Measurements from ENCODE around the gene TPRN.

The TPRN gene

DNA sequence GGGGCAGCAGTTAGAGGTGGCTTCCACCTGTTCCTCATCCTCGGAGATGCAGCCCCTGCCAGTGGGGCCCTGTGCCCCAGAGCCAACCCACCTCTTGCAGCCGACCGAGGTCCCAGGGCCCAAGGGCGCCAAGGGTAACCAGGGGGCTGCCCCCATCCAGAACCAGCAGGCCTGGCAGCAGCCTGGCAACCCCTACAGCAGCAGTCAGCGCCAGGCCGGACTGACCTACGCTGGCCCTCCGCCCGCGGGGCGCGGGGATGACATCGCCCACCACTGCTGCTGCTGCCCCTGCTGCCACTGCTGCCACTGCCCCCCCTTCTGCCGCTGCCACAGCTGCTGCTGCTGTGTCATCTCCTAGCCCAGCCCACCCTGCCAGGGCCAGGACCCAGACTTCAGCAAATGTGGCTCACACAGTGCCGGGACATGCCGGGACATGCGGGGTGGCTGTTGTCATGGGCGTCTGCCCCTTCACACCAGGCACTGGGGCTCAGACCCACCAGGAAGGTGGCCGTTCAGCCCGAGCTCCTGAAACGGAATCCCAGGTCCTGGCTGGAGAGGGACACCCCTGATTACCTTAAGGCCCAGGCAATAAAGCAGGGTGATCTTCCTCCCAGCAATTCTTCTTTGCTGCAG lies 25.3 kb upstream of the TPRN start:
- no peak for DNase-seq (ENCODE audit: low read depth)

DNA sequence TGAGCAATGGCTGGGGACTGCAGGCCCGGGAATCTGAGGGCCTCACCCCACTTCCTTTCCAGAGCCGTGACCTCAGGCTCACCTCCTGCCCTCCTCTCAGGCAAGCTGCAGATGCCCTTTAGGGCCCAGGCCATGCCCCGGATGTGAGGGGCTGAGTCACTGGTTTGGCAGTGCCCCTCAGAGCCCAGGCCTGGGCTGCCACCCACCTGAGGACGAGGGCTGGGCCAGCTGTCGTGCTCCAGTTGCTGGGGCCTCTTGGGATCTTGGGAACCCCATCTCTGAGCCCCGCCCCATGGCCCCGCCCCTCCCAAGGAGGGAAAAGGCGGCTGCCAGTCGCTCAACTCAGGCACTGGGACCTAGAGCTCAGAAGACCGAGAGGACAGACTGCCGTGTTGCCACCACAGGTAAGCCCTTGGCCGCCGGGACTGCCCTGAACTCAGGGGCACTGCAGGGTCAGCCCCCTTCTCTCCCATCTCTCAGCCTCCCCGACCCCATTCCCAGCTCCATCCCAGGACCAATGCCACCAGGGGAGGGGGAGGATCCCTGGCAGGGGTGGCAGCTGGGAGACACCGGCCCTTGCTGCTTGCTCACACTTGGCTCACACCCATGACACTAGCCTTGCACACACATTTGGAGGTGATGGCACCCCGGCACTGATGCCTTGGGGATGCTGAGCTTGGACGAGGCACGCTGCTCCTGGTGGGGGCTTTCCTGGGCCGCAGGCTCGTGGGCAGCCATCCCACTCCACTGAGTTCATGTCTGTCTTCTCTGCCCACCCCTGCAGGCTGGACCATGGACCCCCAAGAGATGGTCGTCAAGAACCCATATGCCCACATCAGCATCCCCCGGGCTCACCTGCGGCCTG lies 24.5 kb upstream of the TPRN start, which contains the start of gene CYSRT1:
Gene CYSRT1 (plus strand): TSS at position 345 of the 865 bp plus-strand sequence. CDS start 448 bp downstream, at position 793.
- DNase-seq (ENCODE audit: low read depth), result no peak

DNA sequence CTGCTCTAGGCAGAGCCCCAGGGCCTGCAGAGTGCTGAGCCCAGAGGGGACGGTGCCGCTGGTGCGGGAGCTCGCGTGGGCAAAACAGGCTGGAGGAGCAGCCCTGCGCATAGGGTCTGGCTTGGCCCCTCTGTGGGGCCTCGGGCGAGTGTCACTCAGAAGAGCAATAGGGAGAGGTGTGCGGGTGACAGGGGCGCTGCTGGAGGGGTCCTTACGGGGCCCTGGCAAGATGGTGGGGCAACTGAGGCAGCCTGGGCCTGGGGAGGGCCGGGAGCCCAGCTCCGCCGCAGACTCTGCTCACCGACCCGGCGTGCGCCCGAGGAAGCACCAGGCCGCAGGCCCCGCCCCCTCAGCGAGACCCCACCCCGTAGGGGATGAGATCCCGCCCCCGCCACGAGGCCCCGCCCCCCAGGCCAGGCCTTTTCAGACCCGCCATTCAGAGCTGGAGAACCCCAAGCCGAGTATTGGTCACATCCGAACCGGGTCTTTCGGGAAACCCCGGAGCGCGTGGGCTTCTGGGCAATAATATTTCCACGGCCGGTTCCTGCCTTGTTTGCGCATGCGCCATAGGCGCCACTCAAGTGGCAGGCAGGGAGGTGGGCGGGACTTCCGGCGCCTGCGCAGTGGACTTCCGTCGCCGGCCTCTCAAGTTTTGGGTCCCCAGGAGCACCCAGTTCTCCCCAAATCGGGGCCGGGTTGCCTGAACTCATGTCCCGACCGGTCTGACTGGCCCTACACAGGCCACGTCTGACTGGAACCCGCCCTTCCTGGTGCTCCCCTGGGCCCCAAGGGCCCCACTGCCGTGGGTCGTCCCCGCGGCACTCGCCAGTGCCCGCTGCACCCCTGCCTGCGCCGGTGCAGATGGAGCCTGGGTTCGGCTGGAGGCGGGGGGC lies 22.8 kb upstream of the TPRN start:
- DNase-seq (ENCODE audit: low read depth), result peak; percentile 99

DNA sequence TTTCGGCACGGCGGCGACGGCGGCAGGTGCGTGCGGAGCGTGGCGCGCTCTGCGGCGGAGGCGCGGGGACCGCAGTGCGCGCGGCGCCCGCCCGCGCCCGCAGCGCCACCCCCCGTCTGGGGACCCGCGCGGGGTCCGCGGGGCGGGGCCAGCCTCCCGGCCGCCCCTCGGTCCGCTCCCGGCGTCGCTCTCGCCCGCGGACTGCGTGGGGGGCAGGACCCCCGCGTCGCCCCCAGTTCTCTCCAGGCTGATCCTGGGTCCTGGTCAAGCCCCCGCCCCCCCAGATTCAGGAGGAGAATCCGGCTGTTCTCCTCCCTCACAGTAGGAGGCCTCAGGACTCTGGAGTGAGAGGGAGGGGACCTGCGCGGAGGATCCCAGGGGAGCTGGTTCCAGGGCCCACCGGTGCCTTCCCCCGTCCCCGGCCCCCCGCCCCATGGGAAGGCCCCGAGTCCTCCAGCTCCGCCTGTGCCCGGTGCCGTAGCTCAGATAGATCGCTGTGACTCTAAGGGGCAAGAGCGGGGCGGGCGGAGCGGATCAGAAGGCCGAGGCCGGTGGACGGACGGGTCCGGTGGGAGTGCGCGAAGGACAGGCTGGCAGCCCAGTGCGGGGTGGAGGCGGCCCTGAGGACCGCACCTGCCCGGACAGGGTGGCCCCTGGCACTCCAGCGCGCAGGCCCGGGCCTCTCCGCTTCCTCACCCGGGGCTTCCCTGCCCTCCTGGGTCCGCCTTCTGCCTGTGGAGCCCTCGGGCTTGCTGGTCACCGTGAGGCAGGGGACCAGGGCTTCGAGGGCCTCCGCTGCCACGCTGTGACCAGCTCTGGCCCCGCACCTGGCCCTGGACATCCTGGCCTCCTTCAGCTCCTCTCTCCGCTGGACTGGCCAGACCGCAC lies 21.9 kb upstream of the TPRN start, which contains the start of gene RNF208:
Gene RNF208 (minus strand): TSS at position 51 of the 888 bp plus-strand sequence. CDS start 1,028 bp downstream, outside the sequence.
- no peak for DNase-seq (ENCODE audit: low read depth)

DNA sequence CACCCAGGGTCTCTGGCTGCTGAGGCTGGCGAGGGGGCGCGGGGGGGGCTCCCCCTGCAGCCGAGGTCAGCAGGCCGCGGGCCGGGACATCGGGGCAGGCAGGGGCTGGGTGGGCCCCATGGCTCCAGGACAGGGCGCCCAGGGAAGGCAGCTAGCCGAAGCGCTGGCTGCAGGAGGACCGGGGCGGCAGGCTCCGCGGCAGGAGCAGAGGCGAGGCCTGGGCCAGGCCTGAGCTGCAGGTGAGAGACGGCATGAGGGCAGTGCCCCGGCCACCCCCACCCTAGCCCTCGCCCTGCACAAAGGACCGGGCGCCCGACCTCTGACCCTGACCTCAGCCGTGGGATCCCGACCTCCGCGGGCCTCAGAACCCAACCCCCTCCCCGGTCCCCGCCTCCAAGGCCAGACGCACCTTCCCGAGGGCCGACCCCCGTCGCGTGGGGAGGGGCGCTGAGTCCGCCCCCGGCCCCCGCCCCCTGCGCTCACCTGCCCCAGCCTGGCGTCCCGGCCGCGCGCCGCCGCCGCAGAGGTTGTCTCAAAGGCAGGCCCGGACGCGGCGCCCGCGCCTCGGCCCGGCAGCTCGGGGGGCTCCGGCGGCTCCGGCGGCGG lies 21.1 kb upstream of the TPRN start:
- no peak for DNase-seq (ENCODE audit: low read depth)

DNA sequence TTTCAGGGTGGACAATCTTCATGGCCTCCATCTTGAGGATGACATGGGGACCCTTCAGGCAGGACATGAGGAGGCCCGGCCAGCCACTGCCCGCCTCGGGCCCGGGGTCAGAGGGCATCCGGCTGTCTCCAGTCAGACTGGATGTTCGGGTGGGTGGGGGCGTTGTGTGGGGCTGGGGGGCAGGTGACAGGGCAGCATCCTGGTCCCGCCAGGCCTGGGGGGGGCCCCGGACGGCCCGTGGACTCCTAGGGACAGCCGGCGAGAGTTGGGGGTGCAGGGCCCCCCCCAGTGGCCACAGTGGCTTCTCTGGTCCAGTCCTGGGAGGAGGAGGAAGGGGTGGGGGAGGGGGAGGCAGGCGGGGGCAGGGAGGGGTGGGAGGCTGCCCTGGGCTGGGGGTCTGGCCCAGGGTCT lies 20.6 kb upstream of the TPRN start:
- no peak for DNase-seq (ENCODE audit: low read depth)

DNA sequence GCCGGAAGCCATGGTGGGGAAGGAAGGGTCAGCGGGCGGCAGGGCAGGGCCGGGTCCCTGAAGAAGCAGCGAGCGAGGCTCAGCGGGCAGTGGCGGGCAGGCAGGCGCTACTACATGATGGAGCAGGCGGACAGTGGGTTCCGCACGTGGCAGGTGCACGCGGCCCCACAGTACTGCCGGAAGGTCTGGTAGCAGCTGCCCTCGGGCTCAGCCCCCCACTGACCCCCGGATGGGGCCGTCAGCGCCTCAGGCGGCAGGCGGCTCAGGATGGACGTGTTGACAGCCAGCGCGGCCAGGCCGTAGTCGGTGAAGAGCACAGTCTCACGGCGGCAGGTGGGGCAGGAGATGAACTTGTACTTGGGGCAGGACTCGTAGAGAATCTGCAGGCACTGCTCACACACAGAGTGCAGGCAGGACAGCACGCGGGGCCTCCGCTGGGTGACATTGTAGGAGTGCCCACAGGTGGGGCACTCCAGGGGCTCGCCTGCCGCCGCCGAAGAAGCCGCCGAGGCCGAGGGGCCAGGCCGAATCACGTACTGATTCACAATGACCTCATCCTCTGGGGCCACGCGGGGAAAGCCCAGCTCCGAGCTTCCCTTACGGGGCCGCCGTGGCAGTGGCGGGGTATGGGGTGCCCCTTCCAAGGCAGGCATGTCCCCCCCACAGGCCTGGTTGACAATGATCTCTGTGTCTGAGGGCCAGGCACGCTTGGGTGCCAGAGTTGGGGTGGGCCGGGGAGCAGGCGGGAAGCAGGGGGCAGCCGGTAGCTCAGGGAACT lies 20.0 kb upstream of the TPRN start:
- DNase-seq (ENCODE audit: low read depth), result no peak

DNA sequence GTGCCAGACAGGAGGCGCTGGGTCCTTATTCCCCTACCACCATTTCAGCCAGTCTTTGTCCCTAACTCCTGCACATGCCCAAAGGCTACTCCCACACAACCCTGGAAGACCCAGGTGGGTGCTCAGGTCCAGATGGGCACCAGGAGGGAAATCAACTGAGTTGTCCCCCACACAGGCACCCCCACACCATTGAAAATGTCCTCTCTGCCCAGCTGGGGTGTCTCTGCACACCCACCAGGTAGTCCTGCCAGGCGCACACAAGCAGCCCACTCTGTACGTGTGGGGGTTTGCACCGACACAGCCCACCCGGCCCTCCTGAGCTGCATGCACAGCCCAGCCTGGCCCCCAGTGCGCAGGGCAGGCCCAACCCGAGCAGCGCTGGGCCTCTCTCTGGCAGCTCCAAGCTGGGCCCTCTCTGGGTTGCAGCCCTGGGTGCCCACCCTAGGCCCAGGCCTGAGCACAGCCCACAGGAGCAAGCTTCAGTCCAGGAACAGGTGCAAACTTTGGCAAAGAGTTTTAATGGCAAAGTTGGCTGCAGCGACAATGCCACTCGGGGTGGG lies 19.3 kb upstream of the TPRN start:
- no peak for DNase-seq (ENCODE audit: low read depth)

DNA sequence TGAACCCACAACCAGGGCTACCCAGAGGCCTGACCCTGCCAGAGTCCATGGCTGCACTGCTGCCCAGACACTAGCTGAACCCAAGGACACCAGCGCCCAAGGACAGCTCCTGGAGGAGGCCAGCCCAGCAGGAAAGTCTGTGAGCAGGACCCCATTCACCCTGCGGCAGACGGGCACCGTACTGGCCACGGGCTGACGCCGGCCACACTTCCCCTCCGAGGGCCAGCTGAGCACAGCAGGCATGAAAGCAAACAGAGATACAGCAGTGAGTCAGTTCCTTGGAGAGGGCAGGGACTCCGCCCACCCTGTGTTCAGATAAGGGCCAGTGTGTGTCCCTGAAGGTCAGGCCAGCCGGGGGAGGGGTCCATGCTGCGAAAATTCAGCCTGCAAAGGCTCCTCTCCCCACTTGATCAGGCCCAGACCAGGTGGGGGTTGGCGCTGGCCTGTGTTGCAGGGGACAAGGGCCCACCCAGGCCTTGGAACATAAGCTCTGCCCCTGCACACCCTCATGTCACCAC lies 18.3 kb upstream of the TPRN start:
- no peak for DNase-seq (ENCODE audit: low read depth)

DNA sequence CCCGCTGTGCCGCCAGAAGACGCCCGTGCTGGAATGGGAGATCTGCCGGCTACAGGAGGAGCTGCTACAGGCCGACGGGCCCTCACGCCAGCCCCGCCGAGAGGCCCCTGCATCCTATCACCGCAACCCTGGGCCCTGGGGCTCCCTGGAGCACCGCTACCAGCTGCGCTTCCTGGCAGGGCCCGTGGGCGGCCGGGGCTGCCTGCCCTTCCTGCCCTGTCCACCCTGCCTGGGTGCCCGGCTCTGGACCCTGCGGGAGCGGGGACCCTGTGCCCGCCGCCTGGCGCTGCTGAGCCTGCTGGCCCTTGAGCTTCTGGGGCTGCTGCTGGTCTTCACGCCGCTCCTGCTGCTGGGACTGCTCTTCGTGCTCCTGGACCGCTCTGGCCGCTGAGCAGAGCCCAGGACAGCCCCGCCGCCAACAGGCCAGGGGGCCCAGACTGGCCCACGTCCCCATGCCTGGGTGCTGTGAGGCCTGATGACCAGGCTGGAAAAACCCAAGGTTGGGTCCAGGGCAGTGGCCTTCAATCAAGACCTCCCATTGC lies 17.7 kb upstream of the TPRN start:
- no peak for DNase-seq (ENCODE audit: low read depth)

DNA sequence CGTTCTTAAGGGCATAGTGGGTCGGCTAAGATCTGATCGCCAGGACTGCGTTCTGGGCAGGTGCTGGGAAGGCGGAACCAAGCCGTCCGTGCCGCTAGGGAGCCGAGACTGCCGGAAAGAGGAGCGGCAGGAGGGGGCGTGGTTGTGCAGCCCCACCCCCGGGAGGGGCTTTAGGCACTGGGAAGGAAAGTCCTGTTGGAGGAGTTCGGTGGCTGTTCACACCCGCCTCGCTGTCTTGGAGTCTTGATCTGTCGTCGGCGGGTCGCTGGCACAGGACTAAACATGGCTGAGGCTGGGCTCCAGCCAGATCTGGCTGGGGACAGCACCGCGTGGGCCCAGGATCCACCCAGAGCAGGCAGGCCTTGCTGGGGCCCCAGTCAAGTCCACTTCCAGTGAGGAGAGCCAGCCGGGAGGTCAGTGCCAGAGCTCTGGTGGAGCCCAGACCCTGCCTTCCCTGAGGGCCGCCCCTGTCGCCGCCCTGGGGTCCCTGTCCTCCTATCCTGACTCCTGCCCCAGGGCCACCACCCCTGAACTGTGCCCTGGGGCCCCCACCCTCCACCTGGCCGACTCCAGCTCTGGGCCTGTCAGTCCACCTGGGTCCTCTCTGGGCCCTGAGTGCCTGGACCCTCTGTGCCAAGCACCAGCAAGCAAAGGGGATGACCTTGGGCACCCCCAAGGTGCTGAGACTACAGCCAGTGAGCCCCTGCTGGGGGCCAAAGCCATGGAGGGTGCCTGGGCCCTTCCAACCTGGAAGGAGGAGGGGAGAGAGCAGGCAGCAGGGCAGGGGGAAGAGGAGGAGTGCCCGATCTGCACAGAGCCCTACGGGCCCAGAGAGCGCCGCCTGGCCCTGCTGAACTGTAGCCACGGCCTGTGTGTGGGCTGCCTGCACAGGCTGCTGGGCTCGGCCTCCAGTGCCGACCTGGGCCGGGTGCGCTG lies 17.0 kb upstream of the TPRN start:
- DNase-seq (ENCODE audit: low read depth), result no peak

DNA sequence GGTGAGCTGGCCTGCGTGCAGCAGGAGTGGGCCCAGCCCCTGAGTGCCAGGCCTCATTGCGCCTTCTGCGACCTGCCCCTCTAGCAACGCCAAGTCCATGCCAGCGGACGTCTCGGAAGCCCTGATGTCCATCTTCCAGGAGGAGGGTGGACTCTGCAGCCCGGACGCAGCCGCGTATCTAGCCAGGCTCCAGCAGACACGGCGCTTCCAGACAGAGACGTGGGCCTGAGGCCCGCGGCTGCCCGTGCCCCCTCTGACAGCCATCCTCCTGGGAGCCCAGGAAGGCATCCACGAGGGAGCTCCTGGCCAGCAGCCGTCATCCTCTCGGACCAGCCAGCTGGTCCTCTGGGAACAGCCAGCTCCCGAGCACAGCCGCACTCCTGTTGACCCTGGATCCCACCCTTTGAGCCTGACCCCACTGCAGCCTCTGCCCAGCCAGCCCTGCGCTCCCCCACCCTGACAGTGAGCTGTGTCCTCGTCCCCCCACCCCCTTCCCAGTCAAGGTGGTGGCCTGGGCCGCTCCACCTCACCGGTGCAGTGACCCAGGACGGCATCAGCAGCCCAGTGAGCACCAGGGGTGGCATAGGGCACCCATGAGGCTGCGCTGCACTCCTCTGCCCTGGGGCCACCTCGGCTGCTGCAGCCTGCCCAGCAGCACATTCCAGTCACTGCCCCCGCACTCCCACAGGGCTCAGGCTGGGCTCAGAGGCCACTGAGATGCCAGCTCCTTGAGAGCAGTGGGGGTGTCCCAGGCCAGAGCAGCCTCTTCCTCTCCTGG lies 15.8 kb upstream of the TPRN start:
- no peak for DNase-seq (ENCODE audit: low read depth)

DNA sequence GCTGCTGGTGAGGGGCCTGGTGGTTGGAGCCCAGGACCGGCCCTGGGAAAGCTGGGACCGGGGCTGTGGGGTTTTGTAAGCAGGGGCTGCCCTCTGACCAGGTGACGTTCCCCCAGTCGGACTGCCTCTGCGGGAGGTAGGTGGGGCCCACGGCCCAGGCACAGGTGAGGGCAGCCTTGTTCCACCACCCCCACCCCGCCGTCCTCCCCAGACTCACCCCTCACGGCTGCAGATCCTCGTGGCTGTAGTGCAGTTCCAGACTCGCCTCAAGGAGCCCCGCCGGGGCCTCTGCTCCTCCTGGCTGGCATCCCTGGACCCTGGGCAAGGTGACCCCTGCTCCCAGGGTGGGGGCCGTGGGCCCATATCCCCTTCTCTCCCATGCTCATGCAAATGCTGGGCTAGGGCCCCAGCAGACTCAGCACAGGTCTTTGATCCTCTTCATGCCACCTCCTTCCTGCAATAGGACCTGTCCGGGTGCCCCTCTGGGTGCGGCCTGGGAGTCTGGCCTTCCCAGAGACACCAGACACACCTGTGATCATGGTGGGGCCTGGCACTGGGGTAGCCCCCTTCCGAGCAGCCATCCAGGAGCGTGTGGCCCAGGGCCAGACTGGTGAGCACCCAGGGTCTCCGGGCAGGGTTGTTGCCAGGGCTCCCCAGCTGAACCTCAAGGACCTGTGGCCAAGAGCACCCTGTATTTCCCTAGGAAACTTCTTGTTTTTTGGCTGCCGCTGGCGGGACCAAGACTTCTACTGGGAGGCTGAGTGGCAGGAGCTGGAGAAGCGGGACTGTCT lies 14.8 kb upstream of the TPRN start:
- DNase-seq (ENCODE audit: low read depth), result no peak

DNA sequence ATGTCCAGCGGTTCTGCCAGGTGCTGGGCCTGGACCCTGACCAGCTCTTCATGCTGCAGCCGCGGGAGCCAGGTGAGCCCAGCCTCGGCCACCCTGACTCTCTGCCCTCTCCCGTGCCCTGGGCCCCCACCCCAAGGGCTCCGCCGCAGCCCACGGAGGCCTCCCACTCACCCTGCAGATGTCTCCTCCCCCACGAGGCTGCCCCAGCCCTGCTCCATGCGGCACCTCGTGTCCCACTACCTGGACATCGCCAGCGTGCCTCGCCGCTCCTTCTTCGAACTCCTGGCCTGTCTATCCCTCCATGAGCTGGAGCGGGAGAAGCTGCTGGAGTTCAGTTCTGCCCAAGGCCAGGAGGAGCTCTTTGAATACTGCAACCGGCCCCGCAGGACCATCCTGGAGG lies 14.1 kb upstream of the TPRN start:
- no peak for DNase-seq (ENCODE audit: low read depth)

DNA sequence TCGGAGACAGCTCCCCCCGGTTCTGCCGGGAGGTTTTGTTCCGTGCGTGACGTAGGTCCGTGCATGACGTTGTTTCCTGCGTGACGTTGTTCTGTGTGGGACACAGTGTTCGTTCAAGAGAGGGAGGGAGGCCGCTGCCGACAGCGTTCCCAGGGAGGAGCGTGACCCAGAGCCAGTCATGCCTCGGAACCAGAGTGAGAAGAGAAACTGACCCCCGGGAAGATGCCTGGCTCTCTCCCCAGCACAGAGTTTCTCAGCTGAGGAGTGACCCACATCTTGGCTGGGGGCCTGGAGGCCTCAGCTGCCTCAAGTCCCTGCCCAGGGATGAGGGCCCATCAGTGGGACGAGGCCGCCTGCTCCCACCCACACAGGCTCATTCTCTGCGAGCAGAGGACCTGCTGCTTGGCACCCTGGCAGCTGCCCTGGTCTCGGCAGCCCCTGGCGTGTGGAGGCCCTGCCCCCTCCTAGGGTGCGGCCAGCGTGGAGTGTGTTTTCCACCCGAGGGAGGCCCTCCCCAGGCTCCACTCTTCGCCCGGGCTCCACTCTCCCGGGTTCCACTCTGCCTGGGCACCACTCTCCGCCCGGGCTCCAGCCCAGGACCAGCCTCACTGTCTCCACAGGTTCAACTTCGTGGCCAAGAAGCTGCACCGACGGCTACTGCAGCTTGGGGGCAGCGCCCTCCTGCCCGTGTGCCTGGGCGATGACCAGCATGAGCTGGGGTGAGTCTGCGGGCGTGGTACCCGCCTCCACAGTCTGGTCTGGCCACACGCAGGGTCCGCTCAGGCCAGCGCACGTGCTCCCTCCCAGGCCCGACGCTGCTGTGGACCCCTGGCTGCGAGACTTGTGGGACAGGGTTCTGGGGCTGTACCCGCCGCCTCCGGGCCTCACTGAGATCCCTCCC lies 12.9 kb upstream of the TPRN start:
- no peak for DNase-seq (ENCODE audit: low read depth)
